SK-MEL-5 (cell line): ENCODE data around the gene PLPP7. TPM values are rescaled to one million over a fixed set of nuclear protein-coding genes. Genes with fewer than 3 reads are reported as not detected.
A peak's percentile ranks its signal among the peaks of the same experiment; 100 is the strongest.
"Not testable (repeated sequence)": the region's sequence is repeated elsewhere in the genome, so short reads cannot be mapped to it uniquely, and the experiment has no call there.

Experiments used
- DNase-seq: peaks from one replicate; pipeline ENCODE4 v3.0.0-alpha.2; 2016; ENCODE audit warnings: low read depth, low spot score
- in situ Hi-C: cut with HindIII; loops from 2 replicates; pipeline ENCODE4 v1.10.0; 2016; ENCODE audit warnings: low sequenced_read_pairs, high pct_unique_total_duplicates, low pct_unique_long_range_greater_than_20kb
- total RNA-seq: library from RNA; depleted of rRNA; stranded (reverse); fragments of >200 nt; shearing (Covaris generic); gene quantifications from 2 replicates; pipeline ENCODE4 v1.2.3, GENCODE V29; 2014; rRNA removed

PLPP7 gene
- total RNA-seq, 1 experiment from 2014 or later: 2.0 TPM

GRCh38 chr9:131337131-131337848 lies 47.8 kb downstream of the PLPP7 start:
- in situ Hi-C loops: no loop called here
- DNase-seq: no peak

- DNase-seq, in situ Hi-C loops: not testable (repeated sequence)
These were observed 49.7 kb downstream of the PLPP7 start for GRCh38 chr9:131339212-131339611.

- DNase-seq, in situ Hi-C loops: not testable (repeated sequence)
These were observed 55.5 kb downstream of the PLPP7 start for GRCh38 chr9:131344931-131345535.

- in situ Hi-C loops: no loop called here
- DNase-seq: no peak
These were observed 57.0 kb downstream of the PLPP7 start for GRCh38 chr9:131346559-131346958.

GRCh38 chr9:131347376-131348020 lies 58.0 kb downstream of the PLPP7 start:
- DNase-seq: no peak
- in situ Hi-C loops: no loop called here

GRCh38 chr9:131348631-131349521 lies 59.4 kb downstream of the PLPP7 start:
- in situ Hi-C loops: no loop called here
- DNase-seq: no peak

- DNase-seq: no peak
- in situ Hi-C loops: no loop called here
These were observed 60.0 kb downstream of the PLPP7 start for GRCh38 chr9:131349522-131349880.

GRCh38 chr9:131349881-131350563 lies 60.5 kb downstream of the PLPP7 start:
- in situ Hi-C loops: no loop called here
- DNase-seq: peak; percentile 82

- DNase-seq, in situ Hi-C loops: not testable (repeated sequence)
These were observed 67.0 kb downstream of the PLPP7 start for GRCh38 chr9:131356479-131356878.

GRCh38 chr9:131358556-131358955 lies 69.0 kb downstream of the PLPP7 start:
- in situ Hi-C loops: no loop called here
- no peak for DNase-seq

Other genes with a start within 250 kb of the PLPP7 start
- 32.6 and 32.7 TPM in 2 replicates for gene AIF1L, start 193.2 kb upstream of the PLPP7 start, total RNA-seq
- gene NUP214, start 164.1 kb upstream of the PLPP7 start, total RNA-seq: 12.7 and 13.2 TPM in 2 replicates
- gene FAM78A, start 13.2 kb upstream of the PLPP7 start, total RNA-seq: 2.0 and 2.1 TPM in 2 replicates
- 40.1 and 68.0 TPM in 2 replicates for gene PRRC2B, start 104.4 kb downstream of the PLPP7 start, total RNA-seq
- 20.9 TPM in 2 replicates for gene POMT1, start 213.2 kb downstream of the PLPP7 start, total RNA-seq
- 42.9 and 46.8 TPM in 2 replicates for gene UCK1, start 241.5 kb downstream of the PLPP7 start, total RNA-seq